H1 (cell line): ENCODE data around the gene PCDHA12. TPM values are rescaled to one million over a fixed set of nuclear protein-coding genes. Genes with fewer than 3 reads are reported as not detected.

Source experiments
- CHD7 ChIP-seq: fragments of 300-600 bp; sonication (generic); IDR thresholded peaks from 2 replicates; pipeline ENCODE4 v1.7.1; 2012; ENCODE audit warnings: low read length, moderate library complexity, mild to moderate bottlenecking, inconsistent platforms; ENCODE audit not compliant: insufficient replicate concordance
- polyA plus RNA-seq, 7 experiments: library from polyadenylated mRNA; depleted of rRNA in 3 of 7; stranded (reverse) in 5 of 7; unstranded in 2 of 7; fragments of >200 nt in 5 of 7; fragments of 200-250 nt in 2 of 7; gene quantifications; 1 replicate in 5 of 7; 2 replicates in 1 of 7; 4 replicates in 1 of 7; pipeline versions ENCODE4 v1.2.1 to v1.2.3, GENCODE V29; 2011 to 2013; ENCODE audit warnings: missing spikeins in 2 of 7, mixed read lengths in 2 of 7
- total RNA-seq: library from RNA; stranded (reverse); fragmentation: NEBNext Ultra II Directional; extraction: Animal tissue kit (Norgen Biotek cat#: 25700); gene quantifications from 2 replicates; pipeline ENCODE4 v1.2.1, GENCODE V29; 2021

Gene PCDHA12
- total and polyA plus RNA-seq, 2 of the 8 experiments (the other 6 are each of a cell fraction or from before 2014, with no cell fraction given), result 4.2 to 9.3 TPM

GRCh38 chr5:140916325-140916724, 41.2 kb downstream of the PCDHA12 start (continued):
- no peak for TF ChIP-seq CHD7
